Vagina (tissue), 2 donors: ENCODE measurements around the gene SS18L1.

Experiments used
- CTCF ChIP-seq, 3 experiments: fragments of 450-650 bp in 2 of 3; fragments of 200-600 bp in 1 of 3; sonication (generic) in 1 of 3; IDR thresholded peaks; one replicate each; pipeline ENCODE4 v1.5.1; 2017 to 2019; ENCODE audit warnings: antibody characterized with exemption in 3 of 3, mild to moderate bottlenecking in 2 of 3, moderate library complexity in 2 of 3
- POLR2A ChIP-seq, 2 donors: fragments of 450-650 bp; IDR thresholded peaks; one replicate each; pipeline ENCODE4 v1.6.1; 2017; ENCODE audit warnings: antibody characterized with exemption in 2 of 2, mild to moderate bottlenecking in 2 of 2, moderate library complexity in 2 of 2
- POLR2AphosphoS5 ChIP-seq, 2 donors: sonication (generic); formaldehyde crosslinking; IDR thresholded peaks; one replicate each; pipeline ENCODE4 v1.9.0; 2017; ENCODE audit warnings: antibody characterized with exemption in 2 of 2, mild to moderate bottlenecking in 2 of 2, low read depth in 1 of 2; ENCODE audit not compliant: insufficient read depth in 1 of 2

- TF ChIP-seq CTCF (IDR thresholded peaks at IDR 0.05) (no peak), POLR2A (IDR thresholded peaks at IDR 0.05) (no peak), POLR2AphosphoS5 (IDR thresholded peaks at IDR 0.05; ENCODE audit: insufficient read depth in 1 of 2, low read depth in 1 of 2) (no peak)
These were observed 54.2 kb downstream of the SS18L1 start for GRCh38 chr20:62197801-62198200.
